B cell (primary cell): ENCODE measurements around the gene SSPN. TPM values are rescaled to one million over a fixed set of nuclear protein-coding genes. Genes with fewer than 3 reads are reported as not detected.

ENCODE experiments used
- ATAC-seq: fragments of 200-7000 bp; cut with Tn5 transposase; one replicate; pipeline ENCODE4 v1.10.0; 2021; ENCODE audit warnings: low read depth, mild to moderate bottlenecking, moderate number of reproducible peaks, moderate library complexity
- CTCF ChIA-PET: fragments of 350-600 bp; sonication (Branson Sonifier 250); formaldehyde crosslinking; loops from one replicate; lab custom pipeline; 2021; ENCODE audit warnings: antibody characterized with exemption, inconsistent platforms; lab: Charles Lee
- POLR2A ChIA-PET: fragments of 350-600 bp; sonication (Branson Sonifier 250); formaldehyde crosslinking; loops from one replicate; lab custom pipeline; 2021; ENCODE audit warnings: antibody characterized with exemption; lab: Charles Lee
- DNase-seq: peaks from one replicate; pipeline ENCODE4 v3.0.0; 2013
- H2AFZ ChIP-seq: 2 replicates; pipeline ENCODE4 v1.6.1; 2012; ENCODE audit warnings: mild to moderate bottlenecking, low read depth, low read length; ENCODE audit not compliant: insufficient read depth, poor library complexity, severe bottlenecking
- H3K27ac ChIP-seq, 2 donors: 1 replicate in 1 of 2; 2 replicates in 1 of 2; pipeline ENCODE4 v1.5.1; 2012 to 2013; ENCODE audit warnings: low read length in 2 of 2, mild to moderate bottlenecking in 2 of 2, moderate library complexity in 1 of 2
- H3K27me3 ChIP-seq, 4 experiments: fragments of 200-600 bp in 1 of 4; sonication (generic) in 1 of 4; replicated peaks in 1 of 4; 1 replicate in 2 of 4; 2 replicates in 2 of 4; pipeline versions ENCODE4 v1.6.1 to v1.7.0; 2013 to 2016; ENCODE audit warnings: low read length in 3 of 4, mild to moderate bottlenecking in 2 of 4, mixed read lengths in 1 of 4, moderate library complexity in 1 of 4; ENCODE audit not compliant: insufficient read depth in 4 of 4, control insufficient read depth in 3 of 4; ENCODE audit errors: control extremely low read depth in 1 of 4
- H3K36me3 ChIP-seq, 2 experiments: replicated peaks in 1 of 2; 1 replicate in 1 of 2; 2 replicates in 1 of 2; pipeline versions ENCODE4 v1.6.1 to v1.7.1; 2013; ENCODE audit warnings: low read length in 1 of 2; ENCODE audit not compliant: insufficient read depth in 2 of 2, control insufficient read depth in 1 of 2; ENCODE audit errors: control extremely low read depth in 1 of 2, extremely low read depth in 1 of 2
- H3K4me1 ChIP-seq, 2 donors: fragments of 200-600 bp in 1 of 2; sonication (generic) in 1 of 2; 1 replicate in 1 of 2; 2 replicates in 1 of 2; pipeline versions ENCODE4 v1.5.1 to v1.6.1; 2013 to 2017; ENCODE audit warnings: low read length in 2 of 2; ENCODE audit not compliant: control insufficient read depth in 2 of 2, insufficient read depth in 2 of 2
- H3K4me2 ChIP-seq: replicated peaks from 2 replicates; pipeline ENCODE3; 2012; ENCODE audit warnings: mild to moderate bottlenecking, low read depth, low read length; ENCODE audit not compliant: poor library complexity, severe bottlenecking
- H3K4me3 ChIP-seq, 5 experiments: fragments of 200-600 bp in 1 of 5; sonication (generic) in 1 of 5; 1 replicate in 3 of 5; 2 replicates in 2 of 5; pipeline versions ENCODE4 v1.5.1 to v1.7.0; 2011 to 2016; ENCODE audit warnings: low read length in 4 of 5, mild to moderate bottlenecking in 4 of 5, low read depth in 2 of 5, control low read depth in 1 of 5, moderate library complexity in 1 of 5; ENCODE audit not compliant: insufficient read depth in 1 of 5; ENCODE audit errors: control extremely low read depth in 1 of 5, extremely low read depth in 1 of 5
- H3K79me2 ChIP-seq: fragments of 200-600 bp; sonication (generic); one replicate; pipeline ENCODE4 v1.6.0; 2016; ENCODE audit warnings: low read length; ENCODE audit not compliant: control insufficient read depth, insufficient read depth
- H3K9ac ChIP-seq: fragments of 200-600 bp; sonication (generic); 2 replicates; pipeline ENCODE4 v1.6.1; 2017; ENCODE audit warnings: mild to moderate bottlenecking, low read length, moderate library complexity
- H3K9me3 ChIP-seq, 3 donors: one replicate each; pipeline versions ENCODE4 v1.6.1 to v1.7.1; 2013; ENCODE audit warnings: low read length in 2 of 3; ENCODE audit not compliant: control insufficient read depth in 2 of 3, insufficient read depth in 1 of 3; ENCODE audit errors: control extremely low read depth in 1 of 3
- H4K20me1 ChIP-seq: 2 replicates; pipeline ENCODE4 v1.6.0; 2012; ENCODE audit warnings: mild to moderate bottlenecking, low read length; ENCODE audit not compliant: insufficient read depth, control insufficient read depth, poor library complexity, severe bottlenecking
- H3K27ac Mint-ChIP-seq: one replicate; pipeline ENCODE4 v1.8.0; 2021; ENCODE audit warnings: mixed read lengths
- H3K27me3 Mint-ChIP-seq: one replicate; pipeline ENCODE4 v1.8.0; 2021; ENCODE audit warnings: mixed read lengths
- H3K4me1 Mint-ChIP-seq: one replicate; pipeline ENCODE4 v1.8.0; 2021; ENCODE audit warnings: mixed read lengths
- H3K4me3 Mint-ChIP-seq: one replicate; pipeline ENCODE4 v1.8.0; 2021; ENCODE audit warnings: mixed read lengths
- H3K9me3 Mint-ChIP-seq: one replicate; pipeline ENCODE4 v1.8.0; 2022; ENCODE audit warnings: mixed read lengths; ENCODE audit not compliant: insufficient read depth
- CTCF ChIP-seq: fragments of 200-600 bp; IDR thresholded peaks from one replicate; pipeline ENCODE4 v1.8.0; 2022; ENCODE audit warnings: antibody characterized with exemption, mild to moderate bottlenecking
- EZH2 ChIP-seq: IDR thresholded peaks from 2 replicates; pipeline ENCODE4 v1.6.1; 2012; ENCODE audit warnings: borderline replicate concordance, low read depth, mild to moderate bottlenecking, moderate library complexity, low read length; ENCODE audit not compliant: insufficient read depth, poor library complexity, severe bottlenecking
- WGBS: methylation state at CpG from one replicate; pipeline ENCODE4 v1.1.5; 2013; ENCODE audit warnings: missing lambda C conversion rate; ENCODE audit not compliant: insufficient coverage; 5-methylcytosine and 5-hydroxymethylcytosine counted together
- intact Hi-C: fragments of 100-400 bp; cut with micrococcal nuclease; formaldehyde crosslinking; loops from one replicate; pipeline ENCODE4 v1.10.0; 2022
- polyA plus RNA-seq: library from polyadenylated mRNA; depleted of rRNA; stranded (reverse); fragments of >200 nt; gene quantifications from 2 replicates; pipeline ENCODE4 v1.2.3, GENCODE V29; 2012
- total RNA-seq, 2 donors: library from RNA; stranded (reverse); fragments of 120-200 nt in 1 of 2; gene quantifications; 1 replicate in 1 of 2; 2 replicates in 1 of 2; pipeline versions ENCODE4 v1.2.3 to v1.2.4, GENCODE V29; 2013 to 2022

The SSPN gene
- total and polyA plus RNA-seq, 2 donors (not counting 1 experiment from before 2014, with no cell fraction given): 18.3 to 19.6 TPM

- POLR2A ChIA-PET: no interaction called here
- H3K9me3 ChIP-seq: no peaks in the 10 kb centered on the region
Observed at GRCh38 chr12:26242683-26243082, 47.3 kb downstream of the SSPN start.

GRCh38 chr12:26244503-26244902, 49.1 kb downstream of the SSPN start:
- no peak overlapping the region for H3K9ac ChIP-seq
- TF ChIP-seq CTCF (no peak), EZH2 (no peak)
- 93% methylated on average over 6 of the region's 9 CpGs for WGBS
- H3K4me2 ChIP-seq: no peak overlapping the region
- Mint-ChIP-seq H3K9me3 (peaks cover 1% of the 10 kb centered on the region), H3K27ac (no peak overlapping the region), H3K4me3 (no peak overlapping the region), H3K4me1 (no peaks in the 10 kb centered on the region), H3K27me3 (no peaks in the 10 kb centered on the region)
- H3K36me3 ChIP-seq: no peaks in the 10 kb centered on the region
- ATAC-seq (no peak), DNase-seq (no peak)
- ChIA-PET POLR2A (no interaction called here), CTCF (no interaction called here)
- intact Hi-C loops: no loop called here
- no peak overlapping the region for H3K4me3 ChIP-seq
- H3K27me3 ChIP-seq: no peaks in the 10 kb centered on the region
- H2AFZ ChIP-seq: no peak overlapping the region
- H4K20me1 ChIP-seq: no peaks in the 10 kb centered on the region
- H3K4me1 ChIP-seq: no peaks in the 10 kb centered on the region
- no peak overlapping the region for H3K27ac ChIP-seq
- H3K9me3 ChIP-seq: peaks cover 0 to 3% (median 2%) of the 10 kb centered on the region in 3 donors
- no peaks in the 10 kb centered on the region for H3K79me2 ChIP-seq

More at GRCh38 chr12:26242683-26243082, 47.3 kb downstream of the SSPN start:
- Histone ChIP-seq H3K79me2 (no peaks in the 10 kb centered on the region), H2AFZ (no peak overlapping the region), H3K27ac (no peak overlapping the region), H3K36me3 (no peaks in the 10 kb centered on the region), H3K27me3 (no peaks in the 10 kb centered on the region), H4K20me1 (no peaks in the 10 kb centered on the region), H3K4me3 (no peak overlapping the region), H3K4me1 (no peaks in the 10 kb centered on the region), H3K9ac (no peak overlapping the region), H3K4me2 (no peak overlapping the region)
- Mint-ChIP-seq H3K27me3 (no peaks in the 10 kb centered on the region), H3K4me1 (no peaks in the 10 kb centered on the region), H3K4me3 (no peak overlapping the region), H3K27ac (no peak overlapping the region), H3K9me3 (no peaks in the 10 kb centered on the region)
- intact Hi-C loops: no loop called here
- DNase-seq (no peak), ATAC-seq (no peak)
- CTCF ChIA-PET: interaction anchor here (1.0 kb wide), 1 partner anchor 21 kb away, joined by 3 read pairs; no protein-coding TSS in a partner anchor
- TF ChIP-seq EZH2 (no peak), CTCF (no peak)
